ENCODE results near the gene B3GAT2. TPM values are rescaled to one million over a fixed set of nuclear protein-coding genes. Genes with fewer than 3 reads are reported as not detected.

The B3GAT2 gene
- total RNA-seq, result not detected in 2 replicates

DNA sequence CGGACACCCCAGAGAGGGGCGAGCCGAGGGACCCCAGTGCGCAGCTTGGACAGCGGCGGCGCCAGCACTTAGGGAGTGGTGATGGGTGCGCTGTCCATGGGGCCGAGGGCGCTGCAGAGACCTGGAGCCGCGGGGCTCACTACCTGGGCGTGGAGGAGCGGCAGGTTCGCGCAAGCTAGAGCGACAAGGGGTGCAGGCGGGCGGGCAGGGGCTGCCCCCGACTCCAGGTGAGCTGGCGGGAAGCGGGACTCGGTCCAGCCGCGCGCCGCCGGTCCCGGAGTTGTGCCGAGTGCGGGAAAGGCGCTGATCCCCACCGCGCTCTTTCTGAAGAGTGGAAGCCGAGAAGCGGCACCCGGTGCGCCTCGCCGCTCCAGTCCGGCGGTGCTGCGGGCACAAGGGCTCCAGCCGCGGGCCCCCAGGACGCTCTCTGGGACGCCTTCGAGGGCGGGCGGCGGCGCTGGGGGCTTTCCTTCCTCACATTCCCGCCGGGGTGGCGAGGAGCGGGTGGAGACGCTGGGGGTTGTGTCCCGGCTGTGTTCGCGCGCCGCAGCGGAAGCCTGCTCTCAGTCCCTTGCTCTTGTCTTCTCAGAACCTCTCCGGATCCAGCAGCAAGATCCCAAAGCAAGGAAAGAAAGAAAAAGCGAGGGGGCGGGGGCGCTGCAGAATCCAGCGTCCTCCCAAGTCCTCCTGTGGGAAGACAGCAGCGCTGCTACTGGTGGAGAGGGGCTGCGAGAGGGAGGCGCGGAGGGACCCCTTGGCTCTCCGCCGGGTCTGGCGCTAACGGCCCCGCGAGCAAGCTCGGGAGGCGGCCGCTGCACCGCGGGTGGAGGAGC, at the start of gene B3GAT2:
Gene B3GAT2, minus strand, starts transcription at position 610 of the 833 bp plus-strand sequence. CDS start 631 bp downstream, outside the sequence.

